ENCODE measurements around the gene ATP9B. TPM values are rescaled to one million over a fixed set of nuclear protein-coding genes. Genes with fewer than 3 reads are reported as not detected.

Gene ATP9B
- polyA plus RNA-seq, 1 of the 3 experiments (the other 2 are of a cell fraction) = 11.2 TPM

- no peak overlapping the region for H3K27ac ChIP-seq (ENCODE audit: low read depth in 2 of 2, low read length in 1 of 2)
- no peak overlapping the region for H2AFZ ChIP-seq (ENCODE audit: low read depth)
- H3K27me3 ChIP-seq (ENCODE audit: insufficient read depth) = peaks cover 71% of the 10 kb centered on the region
- H4K20me1 ChIP-seq (ENCODE audit: insufficient read depth) = peaks cover 14% of the 10 kb centered on the region; the same call in 1 of the 2 replicates
- no peak overlapping the region for H3K9ac ChIP-seq
- no peak for DNase-seq
- WGBS (ENCODE audit: low lambda C conversion rate) = 22% methylated on average over 18 of the region's 38 CpGs
- no peaks in the 10 kb centered on the region for H3F3A ChIP-seq (replicated peaks; ENCODE audit: insufficient read depth)
- CTCF ChIA-PET = interaction anchor here (0.7 kb wide), 1 partner anchor 15 kb away, joined by 3 read pairs; no protein-coding TSS in a partner anchor
- TF ChIP-seq ELF1 (IDR thresholded peaks at IDR 0.05) = no peak
- TF ChIP-seq, protein P1, sequence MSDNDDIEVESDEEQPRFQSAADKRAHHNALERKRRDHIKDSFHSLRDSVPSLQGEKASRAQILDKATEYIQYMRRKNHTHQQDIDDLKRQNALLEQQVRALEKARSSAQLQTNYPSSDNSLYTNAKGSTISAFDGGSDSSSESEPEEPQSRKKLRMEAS (IDR thresholded peaks at IDR 0.05; ENCODE audit: low read depth) = no peak
- TF ChIP-seq SIN3A (IDR thresholded peaks at IDR 0.05; ENCODE audit: borderline replicate concordance, low read depth, low read length) = no peak
- no peak for TF ChIP-seq JUND (IDR thresholded peaks at IDR 0.05)
- H3K9me3 ChIP-seq = no peaks in the 10 kb centered on the region
- H3K36me3 ChIP-seq (replicated peaks in 1 of 2; ENCODE audit: control insufficient read depth in 1 of 2, insufficient read depth in 2 of 2, low read length in 1 of 2) = no peaks in the 10 kb centered on the region
- peak overlapping the region in 1 of 2 experiments; percentile 32; a peak in 2 of 4 replicates for H3K4me3 ChIP-seq (ENCODE audit: low read depth in 2 of 2, low read length in 1 of 2)
- POLR2A ChIA-PET = no interaction called here
- H3K4me1 ChIP-seq (ENCODE audit: control insufficient read depth in 1 of 2, insufficient read depth in 2 of 2, low read depth in 1 of 2, low read length in 1 of 2) = no peaks in the 10 kb centered on the region; a peak in 1 of 4 replicates
- peak overlapping the region; percentile 59; the same call in 1 of the 2 replicates for H3K4me2 ChIP-seq
- no peaks in the 10 kb centered on the region for H3K79me2 ChIP-seq (ENCODE audit: insufficient read depth)
- H3K9me2 ChIP-seq = no peaks in the 10 kb centered on the region
These were observed 328.9 kb downstream of the ATP9B start for GRCh38 chr18:79397830-79398761.

DNA sequence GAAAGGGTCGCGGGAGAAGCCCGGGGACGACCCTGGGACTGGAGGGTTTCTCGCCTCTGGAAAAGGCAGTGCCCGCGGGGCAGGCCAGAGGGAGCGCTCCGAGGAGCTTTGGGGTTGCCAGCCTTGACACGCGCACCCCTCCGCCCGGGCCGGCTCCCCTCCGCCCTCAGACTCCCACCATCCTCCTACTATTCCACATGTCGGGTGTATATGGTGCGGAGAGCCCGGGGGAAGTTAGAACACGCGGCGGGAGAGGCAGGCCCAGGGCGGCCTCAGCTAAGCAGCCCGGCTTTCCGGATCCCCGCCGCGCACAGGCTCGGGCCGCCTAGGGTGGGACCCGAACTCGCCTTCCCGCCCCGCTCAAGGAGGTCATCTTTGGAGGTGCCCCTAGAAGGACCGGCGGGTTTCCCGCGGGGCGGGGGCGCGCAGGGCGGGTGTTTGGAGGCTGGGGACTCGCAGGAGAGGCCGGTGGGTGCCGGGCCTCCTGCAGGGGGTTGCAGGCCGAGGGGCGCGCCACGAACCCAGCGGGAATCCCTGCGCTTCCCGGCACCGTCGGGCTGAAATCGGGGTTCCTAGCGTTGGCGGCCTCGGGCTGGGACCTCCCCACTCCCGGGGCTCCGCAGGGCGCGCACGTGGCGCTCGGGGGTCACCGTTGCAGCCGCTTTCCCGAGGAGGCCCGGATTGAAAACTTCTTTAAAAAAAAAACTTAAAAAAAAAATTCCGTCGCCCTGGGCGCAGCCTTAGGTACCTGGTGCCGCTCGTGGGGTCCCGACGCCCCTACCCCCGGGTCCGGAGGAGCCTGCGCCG is 330.3 kb downstream of the ATP9B start:
- Histone ChIP-seq H3K4me3 (ENCODE audit: low read depth in 2 of 2, low read length in 1 of 2) (no peak overlapping the region), H3K79me2 (ENCODE audit: insufficient read depth) (no peaks in the 10 kb centered on the region), H4K20me1 (ENCODE audit: insufficient read depth) (peaks cover 14% of the 10 kb centered on the region; the same call in 1 of the 2 replicates), H2AFZ (ENCODE audit: low read depth) (no peak overlapping the region), H3K36me3 (replicated peaks in 1 of 2; ENCODE audit: control insufficient read depth in 1 of 2, insufficient read depth in 2 of 2, low read length in 1 of 2) (no peaks in the 10 kb centered on the region), H3F3A (replicated peaks; ENCODE audit: insufficient read depth) (no peaks in the 10 kb centered on the region), H3K9me3 (no peaks in the 10 kb centered on the region), H3K27ac (ENCODE audit: low read depth in 2 of 2, low read length in 1 of 2) (no peak overlapping the region), H3K4me2 (no peak overlapping the region), H3K9ac (no peak overlapping the region), H3K27me3 (ENCODE audit: insufficient read depth) (peaks cover 79% of the 10 kb centered on the region), H3K9me2 (no peaks in the 10 kb centered on the region), H3K4me1 (ENCODE audit: control insufficient read depth in 1 of 2, insufficient read depth in 2 of 2, low read depth in 1 of 2, low read length in 1 of 2) (no peaks in the 10 kb centered on the region; a peak in 1 of 4 replicates)
- POLR2A ChIA-PET = no interaction called here
- TF ChIP-seq IRF3 (IDR thresholded peaks at IDR 0.05; ENCODE audit: low read depth, low read length) (no peak), MXI1 (IDR thresholded peaks at IDR 0.05; ENCODE audit: low read depth, low read length) (no peak), EZH2phosphoT487 (IDR thresholded peaks at IDR 0.05; ENCODE audit: borderline replicate concordance, low read depth) (peak; percentile 90), TCF12 (IDR thresholded peaks at IDR 0.05) (no peak)
- WGBS (ENCODE audit: low lambda C conversion rate) = 18% methylated on average over 48 of the region's 79 CpGs
- no peak for DNase-seq
- CTCF ChIA-PET = no interaction called here
